Neural cell (in vitro differentiated cells): ENCODE data around the gene SHISA7. TPM values are rescaled to one million over a fixed set of nuclear protein-coding genes. Genes with fewer than 3 reads are reported as not detected.
A peak's percentile ranks its signal among the peaks of the same experiment; 100 is the strongest.

Experiments used
- H2AFZ ChIP-seq: fragments of 200-600, 300-800 bp; sonication (generic), shearing (Covaris generic); 2 replicates; pipeline ENCODE4 v1.6.0; 2014; ENCODE audit warnings: low read depth, mild to moderate bottlenecking, antibody characterized with exemption, low read length, moderate library complexity
- H3F3A ChIP-seq: fragments of 200-600 bp; shearing (Covaris generic); 2 replicates; pipeline ENCODE4 v1.6.1; 2016; ENCODE audit warnings: mild to moderate bottlenecking, moderate library complexity, mixed read lengths, antibody characterized with exemption, low read length; ENCODE audit not compliant: insufficient read depth, poor library complexity, severe bottlenecking
- H3K27ac ChIP-seq: fragments of 200-600, 300-800 bp; sonication (generic), shearing (Covaris generic); 2 replicates; pipeline ENCODE4 v1.5.1; 2014; ENCODE audit warnings: mild to moderate bottlenecking, low read length, moderate library complexity
- H3K27me3 ChIP-seq: fragments of 300-800, 200-600 bp; sonication (generic), shearing (Covaris generic); 2 replicates; pipeline ENCODE4 v1.6.0; 2014; ENCODE audit warnings: mild to moderate bottlenecking, low read depth, low read length, moderate library complexity; ENCODE audit not compliant: insufficient read depth
- H3K36me3 ChIP-seq: fragments of 300-800, 200-600 bp; sonication (generic), shearing (Covaris generic); 2 replicates; pipeline ENCODE4 v1.5.1; 2014; ENCODE audit warnings: mild to moderate bottlenecking, antibody characterized with exemption, low read length, moderate library complexity; ENCODE audit not compliant: insufficient read depth
- H3K4me2 ChIP-seq: fragments of 300-800, 200-600 bp; sonication (generic), shearing (Covaris generic); 2 replicates; pipeline ENCODE4 v1.6.0; 2014; ENCODE audit warnings: mild to moderate bottlenecking, low read length
- H3K4me3 ChIP-seq: fragments of 300-800, 200-600 bp; sonication (generic), shearing (Covaris generic); 2 replicates; pipeline ENCODE4 v1.5.1; 2014; ENCODE audit warnings: mild to moderate bottlenecking, low read length, moderate library complexity
- H3K79me2 ChIP-seq: fragments of 200-600 bp; shearing (Covaris generic); replicated peaks from 2 replicates; pipeline ENCODE4 v1.6.0; 2014; ENCODE audit warnings: mild to moderate bottlenecking, low read length, moderate library complexity; ENCODE audit not compliant: insufficient read depth
- H3K9ac ChIP-seq: fragments of 300-800, 200-600 bp; sonication (generic), shearing (Covaris generic); 2 replicates; pipeline ENCODE4 v1.6.1; 2016; ENCODE audit warnings: mild to moderate bottlenecking, low read length, mixed read lengths
- H3K9me2 ChIP-seq: fragments of 200-600 bp; shearing (Covaris generic); 2 replicates; pipeline ENCODE4 v1.6.1; 2016; ENCODE audit warnings: mild to moderate bottlenecking, low read length, mixed read lengths; ENCODE audit not compliant: insufficient read depth
- H3K9me3 ChIP-seq: fragments of 200-600, 300-800 bp; sonication (generic), shearing (Covaris generic); 2 replicates; pipeline ENCODE4 v1.6.1; 2016; ENCODE audit warnings: mild to moderate bottlenecking, mixed run types, low read length, moderate library complexity, mixed read lengths
- H4K20me1 ChIP-seq: fragments of 200-600 bp; shearing (Covaris generic); 2 replicates; pipeline ENCODE4 v1.6.1; 2016; ENCODE audit warnings: mild to moderate bottlenecking, mixed run types; ENCODE audit not compliant: insufficient read depth
- EP300 ChIP-seq: fragments of 450-650 bp; conservative IDR thresholded peaks from 2 replicates; pipeline ENCODE4 v1.6.1; 2014; ENCODE audit warnings: antibody characterized with exemption, mild to moderate bottlenecking, moderate library complexity; ENCODE audit not compliant: poor library complexity, severe bottlenecking
- EZH2 ChIP-seq: fragments of 200-600, 300-800 bp; shearing (Covaris generic), sonication (generic); IDR thresholded peaks from 2 replicates; pipeline ENCODE4 v1.6.1; 2014; ENCODE audit warnings: antibody characterized with exemption, low read length, borderline replicate concordance, mild to moderate bottlenecking; ENCODE audit not compliant: insufficient read depth, poor library complexity, severe bottlenecking
- MXI1 ChIP-seq: fragments of 450-650 bp; conservative IDR thresholded peaks from 2 replicates; pipeline ENCODE4 v1.6.1; 2014; ENCODE audit warnings: antibody characterized with exemption, mild to moderate bottlenecking; ENCODE audit not compliant: poor library complexity, severe bottlenecking
- POLR2AphosphoS5 ChIP-seq: IDR thresholded peaks from 2 replicates; pipeline ENCODE4 v1.6.1; 2012
- RAD21 ChIP-seq: fragments of 450-650 bp; conservative IDR thresholded peaks from 2 replicates; pipeline ENCODE4 v1.6.1; 2014; ENCODE audit warnings: antibody characterized with exemption, mild to moderate bottlenecking, moderate library complexity
- SMC3 ChIP-seq: fragments of 450-650 bp; conservative IDR thresholded peaks from 2 replicates; pipeline ENCODE4 v1.6.1; 2014; ENCODE audit warnings: antibody characterized with exemption, mild to moderate bottlenecking, moderate library complexity; ENCODE audit not compliant: poor library complexity
- TAF1 ChIP-seq: IDR thresholded peaks from 2 replicates; pipeline ENCODE4 v1.6.1; 2012; ENCODE audit warnings: low read depth
- polyA plus RNA-seq: library from polyadenylated mRNA; depleted of rRNA; stranded (reverse); fragments of >200 nt; gene quantifications from 2 replicates; pipeline ENCODE4 v1.2.3, GENCODE V29; 2014
- TF ChIP-seq, protein P1 (sequence below): fragments of 450-650 bp; IDR thresholded peaks from 2 replicates; pipeline ENCODE4 v1.5.1; 2014; ENCODE audit warnings: antibody characterized with exemption, mild to moderate bottlenecking, moderate library complexity; ENCODE audit not compliant: poor library complexity, severe bottlenecking
- TF ChIP-seq, protein P2 (sequence below): IDR thresholded peaks from 2 replicates; pipeline ENCODE4 v1.6.1; 2012; ENCODE audit warnings: borderline replicate concordance

SHISA7 gene
- polyA plus RNA-seq, 1 donor from 2014 or later = 4.5 TPM

DNA sequence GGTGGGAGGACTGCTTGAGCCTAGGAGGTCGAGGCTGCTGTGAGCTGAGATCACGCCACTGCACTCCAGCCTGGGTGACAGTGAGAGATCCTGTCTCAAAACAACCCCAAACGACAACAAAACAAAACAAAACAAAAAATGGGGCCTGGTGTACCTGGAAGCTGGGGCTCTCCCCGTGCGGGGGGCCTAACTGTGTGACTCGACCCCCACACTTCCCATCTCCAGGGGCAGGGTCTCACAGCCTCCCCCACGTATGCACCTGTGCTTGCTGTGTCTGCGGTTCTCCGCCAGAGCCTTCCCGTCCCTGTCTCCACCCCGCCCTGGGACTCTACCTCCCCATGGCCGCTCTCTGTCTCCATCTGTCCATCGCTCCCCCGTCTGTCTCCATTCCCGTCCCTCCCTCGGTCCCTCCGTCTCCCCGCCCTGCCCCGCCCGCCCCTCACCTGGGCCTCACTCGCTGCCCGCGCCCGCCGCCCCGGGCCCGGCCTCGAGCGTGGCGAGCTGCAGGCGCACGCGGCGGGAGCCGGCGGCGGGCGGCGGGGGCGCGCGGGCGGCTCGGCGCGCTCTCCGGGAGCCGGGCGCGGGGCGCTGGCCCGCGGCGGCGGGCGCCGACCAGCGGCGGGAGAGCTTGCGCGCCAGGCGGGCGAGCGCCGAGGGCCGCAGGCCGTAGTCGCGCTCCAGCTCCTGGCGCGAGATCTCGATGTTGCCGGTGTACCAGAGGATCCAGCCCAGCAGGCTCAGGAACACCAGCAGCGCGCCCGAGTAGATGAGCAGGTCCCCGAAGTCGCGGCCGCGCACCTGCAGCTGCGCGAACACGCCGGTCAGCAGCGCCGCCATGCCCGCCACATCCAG is 59.6 kb downstream of the SHISA7 start:
- no peaks in the 10 kb centered on the region for H3K9me3 ChIP-seq
- no peak overlapping the region for H2AFZ ChIP-seq
- H3K36me3 ChIP-seq = no peaks in the 10 kb centered on the region
- no peaks in the 10 kb centered on the region for H3F3A ChIP-seq
- peaks cover 22% of the 10 kb centered on the region for H3K79me2 ChIP-seq
- peaks cover 3% of the 10 kb centered on the region for H3K27me3 ChIP-seq
- peak overlapping the region; percentile 56 for H3K4me3 ChIP-seq
- peak; percentile 38 for TF ChIP-seq RAD21
- TF ChIP-seq TAF1 = no peak
- TF ChIP-seq MXI1 = no peak
- peak; percentile 34 for TF ChIP-seq POLR2AphosphoS5
- TF ChIP-seq EZH2 = no peak
- TF ChIP-seq, protein P1, sequence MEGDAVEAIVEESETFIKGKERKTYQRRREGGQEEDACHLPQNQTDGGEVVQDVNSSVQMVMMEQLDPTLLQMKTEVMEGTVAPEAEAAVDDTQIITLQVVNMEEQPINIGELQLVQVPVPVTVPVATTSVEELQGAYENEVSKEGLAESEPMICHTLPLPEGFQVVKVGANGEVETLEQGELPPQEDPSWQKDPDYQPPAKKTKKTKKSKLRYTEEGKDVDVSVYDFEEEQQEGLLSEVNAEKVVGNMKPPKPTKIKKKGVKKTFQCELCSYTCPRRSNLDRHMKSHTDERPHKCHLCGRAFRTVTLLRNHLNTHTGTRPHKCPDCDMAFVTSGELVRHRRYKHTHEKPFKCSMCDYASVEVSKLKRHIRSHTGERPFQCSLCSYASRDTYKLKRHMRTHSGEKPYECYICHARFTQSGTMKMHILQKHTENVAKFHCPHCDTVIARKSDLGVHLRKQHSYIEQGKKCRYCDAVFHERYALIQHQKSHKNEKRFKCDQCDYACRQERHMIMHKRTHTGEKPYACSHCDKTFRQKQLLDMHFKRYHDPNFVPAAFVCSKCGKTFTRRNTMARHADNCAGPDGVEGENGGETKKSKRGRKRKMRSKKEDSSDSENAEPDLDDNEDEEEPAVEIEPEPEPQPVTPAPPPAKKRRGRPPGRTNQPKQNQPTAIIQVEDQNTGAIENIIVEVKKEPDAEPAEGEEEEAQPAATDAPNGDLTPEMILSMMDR = peak; percentile 31
- TF ChIP-seq, protein P2, sequence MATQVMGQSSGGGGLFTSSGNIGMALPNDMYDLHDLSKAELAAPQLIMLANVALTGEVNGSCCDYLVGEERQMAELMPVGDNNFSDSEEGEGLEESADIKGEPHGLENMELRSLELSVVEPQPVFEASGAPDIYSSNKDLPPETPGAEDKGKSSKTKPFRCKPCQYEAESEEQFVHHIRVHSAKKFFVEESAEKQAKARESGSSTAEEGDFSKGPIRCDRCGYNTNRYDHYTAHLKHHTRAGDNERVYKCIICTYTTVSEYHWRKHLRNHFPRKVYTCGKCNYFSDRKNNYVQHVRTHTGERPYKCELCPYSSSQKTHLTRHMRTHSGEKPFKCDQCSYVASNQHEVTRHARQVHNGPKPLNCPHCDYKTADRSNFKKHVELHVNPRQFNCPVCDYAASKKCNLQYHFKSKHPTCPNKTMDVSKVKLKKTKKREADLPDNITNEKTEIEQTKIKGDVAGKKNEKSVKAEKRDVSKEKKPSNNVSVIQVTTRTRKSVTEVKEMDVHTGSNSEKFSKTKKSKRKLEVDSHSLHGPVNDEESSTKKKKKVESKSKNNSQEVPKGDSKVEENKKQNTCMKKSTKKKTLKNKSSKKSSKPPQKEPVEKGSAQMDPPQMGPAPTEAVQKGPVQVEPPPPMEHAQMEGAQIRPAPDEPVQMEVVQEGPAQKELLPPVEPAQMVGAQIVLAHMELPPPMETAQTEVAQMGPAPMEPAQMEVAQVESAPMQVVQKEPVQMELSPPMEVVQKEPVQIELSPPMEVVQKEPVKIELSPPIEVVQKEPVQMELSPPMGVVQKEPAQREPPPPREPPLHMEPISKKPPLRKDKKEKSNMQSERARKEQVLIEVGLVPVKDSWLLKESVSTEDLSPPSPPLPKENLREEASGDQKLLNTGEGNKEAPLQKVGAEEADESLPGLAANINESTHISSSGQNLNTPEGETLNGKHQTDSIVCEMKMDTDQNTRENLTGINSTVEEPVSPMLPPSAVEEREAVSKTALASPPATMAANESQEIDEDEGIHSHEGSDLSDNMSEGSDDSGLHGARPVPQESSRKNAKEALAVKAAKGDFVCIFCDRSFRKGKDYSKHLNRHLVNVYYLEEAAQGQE = no peak
- peak; percentile 31 for TF ChIP-seq SMC3
- no peak for TF ChIP-seq EP300
- H3K27ac ChIP-seq = peak overlapping the region; percentile 28
- H4K20me1 ChIP-seq = peaks cover 19% of the 10 kb centered on the region
- peak overlapping the region; percentile 48 for H3K9ac ChIP-seq
- H3K4me2 ChIP-seq = peak overlapping the region; percentile 19
- no peaks in the 10 kb centered on the region for H3K9me2 ChIP-seq

DNA sequence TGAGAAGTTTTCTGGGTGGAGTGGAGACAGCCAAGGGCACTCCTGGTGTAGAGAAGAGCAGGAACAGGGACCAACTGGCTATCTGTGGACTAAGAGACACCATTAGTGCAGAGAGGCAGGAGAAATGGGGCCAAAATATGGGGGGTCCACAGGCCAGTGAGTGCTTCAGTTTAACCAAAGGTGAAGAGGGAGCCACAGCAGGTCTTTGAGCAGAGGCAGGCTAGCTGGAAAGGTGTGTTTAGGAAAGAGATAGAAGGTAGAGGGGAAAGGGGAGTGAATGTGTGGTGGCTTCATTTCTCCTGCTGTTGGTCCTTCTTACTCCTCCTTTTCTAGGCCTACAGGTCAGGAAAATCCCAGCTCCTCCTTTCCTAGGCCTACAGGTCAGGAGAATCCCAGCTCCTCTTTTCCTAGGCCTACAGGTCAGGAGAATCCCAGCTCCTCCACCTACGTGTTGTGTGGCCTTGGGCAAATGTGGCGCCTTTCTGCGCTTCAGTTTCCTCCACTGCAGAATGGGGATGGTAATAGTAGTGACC is 60.5 kb downstream of the SHISA7 start:
- no peak overlapping the region for H3K4me2 ChIP-seq

More for the DNA sequence above, 60.5 kb downstream of the SHISA7 start:
- Histone ChIP-seq H4K20me1 (peaks cover 12% of the 10 kb centered on the region), H3F3A (no peaks in the 10 kb centered on the region), H3K9ac (no peak overlapping the region), H3K27me3 (peaks cover 3% of the 10 kb centered on the region), H3K9me2 (no peaks in the 10 kb centered on the region), H2AFZ (no peak overlapping the region), H3K4me3 (no peak overlapping the region), H3K79me2 (peaks cover 17% of the 10 kb centered on the region), H3K36me3 (no peaks in the 10 kb centered on the region), H3K9me3 (no peaks in the 10 kb centered on the region), H3K27ac (no peak overlapping the region)
- TF ChIP-seq POLR2AphosphoS5 (no peak), EP300 (no peak), EZH2 (no peak)
- TF ChIP-seq, protein P1 = no peak
